Breast epithelium (tissue), 4 donors: ENCODE data around the gene RBP3. TPM values are rescaled to one million over a fixed set of nuclear protein-coding genes. Genes with fewer than 3 reads are reported as not detected.
A peak's percentile ranks its signal among the peaks of the same experiment; 100 is the strongest.

Experiments used
- DNase-seq, 2 donors: peaks; one replicate each; pipeline ENCODE4 v3.0.0-alpha.2; 2019; ENCODE audit warnings: low spot score in 2 of 2
- H3K27ac ChIP-seq, 2 donors: fragments of 200-600 bp; sonication (generic) in 1 of 2; one replicate each; pipeline ENCODE4 v1.5.1; 2016 to 2019; ENCODE audit warnings: mild to moderate bottlenecking in 1 of 2
- H3K27me3 ChIP-seq, 2 donors: fragments of 200-600 bp; sonication (generic) in 1 of 2; one replicate each; pipeline versions ENCODE4 v1.5.1 to v1.6.0; 2017 to 2019; ENCODE audit warnings: control low read depth in 1 of 2, mild to moderate bottlenecking in 1 of 2
- H3K36me3 ChIP-seq: fragments of 200-600 bp; one replicate; pipeline ENCODE4 v1.5.1; 2019
- H3K4me1 ChIP-seq, 2 donors: fragments of 200-600 bp; sonication (generic); one replicate each; pipeline ENCODE4 v1.5.1; 2016 to 2019; ENCODE audit warnings: control low read depth in 1 of 2
- H3K4me3 ChIP-seq, 3 donors: fragments of 200-600 bp; sonication (generic); 1 replicate in 2 of 3; 2 replicates in 1 of 3; pipeline ENCODE4 v1.5.1; 2016 to 2019; ENCODE audit warnings: mild to moderate bottlenecking in 3 of 3, moderate library complexity in 2 of 3
- H3K9me3 ChIP-seq, 2 donors: fragments of 200-600 bp; sonication (generic) in 1 of 2; one replicate each; pipeline ENCODE4 v1.5.1; 2016 to 2019; ENCODE audit warnings: control low read depth in 1 of 2
- CTCF ChIP-seq, 3 donors: fragments of 450-650 bp; IDR thresholded peaks; one replicate each; pipeline ENCODE4 v1.5.1; 2016 to 2017; ENCODE audit warnings: antibody characterized with exemption in 3 of 3, mild to moderate bottlenecking in 3 of 3, moderate library complexity in 3 of 3
- POLR2A ChIP-seq: fragments of 450-650 bp; IDR thresholded peaks from one replicate; pipeline ENCODE4 v1.6.1; 2016; ENCODE audit warnings: antibody characterized with exemption, mild to moderate bottlenecking, moderate library complexity
- POLR2AphosphoS5 ChIP-seq, 3 donors: sonication (generic); formaldehyde crosslinking; IDR thresholded peaks; one replicate each; pipeline ENCODE4 v1.6.1; 2017; ENCODE audit warnings: antibody characterized with exemption in 3 of 3
- intact Hi-C: fragments of 100-400 bp; cut with DNase I; formaldehyde crosslinking; loops from one replicate; pipeline ENCODE4 v1.15.1; 2023; ENCODE audit warnings: low total_unique reads
- total RNA-seq, 3 donors: library from RNA; depleted of rRNA; stranded (reverse); fragments of >200 nt; gene quantifications; one replicate each; pipeline ENCODE4 v1.1.0, GENCODE V29; 2016

The RBP3 gene
- total RNA-seq, 3 donors from 2014 or later = not detected

DNA sequence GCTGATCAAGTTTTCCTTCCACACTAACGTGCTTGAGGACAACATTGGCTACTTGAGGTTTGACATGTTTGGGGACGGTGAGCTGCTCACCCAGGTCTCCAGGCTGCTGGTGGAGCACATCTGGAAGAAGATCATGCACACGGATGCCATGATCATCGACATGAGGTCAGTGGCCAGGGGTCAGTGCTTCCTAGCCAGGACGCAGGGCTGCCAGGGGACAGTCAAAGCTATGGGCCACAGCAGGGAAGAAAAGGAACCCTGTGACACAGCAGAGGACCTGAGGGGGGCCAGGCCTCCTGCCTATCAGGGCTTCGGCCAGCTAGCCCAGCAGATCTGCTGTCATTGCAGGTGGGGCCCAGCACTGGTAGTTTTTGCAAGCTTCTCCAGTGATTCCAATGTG is 5.2 kb downstream of the RBP3 start:
- intact Hi-C loops = no loop called here
- H3K27ac ChIP-seq = no peak overlapping the region
- no peak for DNase-seq
- TF ChIP-seq CTCF (IDR thresholded peaks at IDR 0.05) = no peak
- TF ChIP-seq POLR2AphosphoS5 (IDR thresholded peaks at IDR 0.05) = no peak
- no peak for TF ChIP-seq POLR2A
- H3K9me3 ChIP-seq = no peaks in the 10 kb centered on the region
- H3K4me1 ChIP-seq = no peaks in the 10 kb centered on the region
- no peaks in the 10 kb centered on the region for H3K27me3 ChIP-seq
- H3K4me3 ChIP-seq = no peak overlapping the region
- H3K36me3 ChIP-seq = no peaks in the 10 kb centered on the region

DNA sequence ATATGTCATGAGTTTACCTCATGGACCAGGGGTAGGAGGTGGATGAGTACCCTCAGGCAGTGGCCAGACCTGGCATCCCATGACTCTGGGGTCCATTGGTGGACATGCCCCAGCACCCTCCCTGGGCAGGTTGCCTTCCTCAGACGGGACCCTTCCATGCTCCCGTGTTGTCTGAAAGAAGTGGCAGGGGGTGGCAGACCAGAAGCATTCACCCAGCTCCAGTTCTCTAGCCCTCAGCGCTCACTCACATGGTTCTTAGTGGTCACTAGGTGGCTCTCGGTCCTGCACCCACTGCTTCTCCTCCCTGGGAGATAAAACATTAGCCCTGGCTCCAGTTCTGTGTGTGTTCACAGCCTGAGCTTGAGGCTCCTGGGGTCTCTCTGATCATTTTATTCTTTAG is 6.0 kb downstream of the RBP3 start:
- H3K36me3 ChIP-seq = no peaks in the 10 kb centered on the region

DNA sequence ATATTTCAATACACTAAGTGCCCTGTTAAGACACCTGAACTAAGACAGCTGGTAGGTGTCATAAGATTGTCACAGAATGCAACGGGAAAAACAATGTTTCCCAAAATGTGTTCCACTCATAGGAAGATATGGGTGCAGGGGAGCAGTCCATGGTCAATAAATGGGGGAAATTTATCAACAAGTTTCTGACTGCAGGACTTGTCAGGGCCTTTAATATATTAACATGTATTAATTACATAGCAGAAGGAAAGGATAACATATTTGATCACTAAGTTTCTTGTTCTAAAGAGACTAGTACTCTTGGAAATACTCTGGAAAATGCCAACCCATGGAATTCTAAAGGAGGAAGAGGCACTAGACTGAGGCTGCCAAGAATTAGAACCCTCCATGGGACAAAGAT is 6.7 kb downstream of the RBP3 start:
- Histone ChIP-seq H3K4me1 (no peaks in the 10 kb centered on the region), H3K4me3 (no peak overlapping the region), H3K36me3 (no peaks in the 10 kb centered on the region), H3K27me3 (no peaks in the 10 kb centered on the region), H3K27ac (no peak overlapping the region), H3K9me3 (no peaks in the 10 kb centered on the region)
- no peak for DNase-seq
- intact Hi-C loops = no loop called here
- no peak for TF ChIP-seq POLR2A
- TF ChIP-seq POLR2AphosphoS5 (IDR thresholded peaks at IDR 0.05) = no peak
- no peak for TF ChIP-seq CTCF (IDR thresholded peaks at IDR 0.05)

More for the DNA sequence above, 6.0 kb downstream of the RBP3 start:
- H3K4me3 ChIP-seq = no peak overlapping the region
- no peaks in the 10 kb centered on the region for H3K4me1 ChIP-seq
- TF ChIP-seq POLR2A (no peak), POLR2AphosphoS5 (IDR thresholded peaks at IDR 0.05) (no peak), CTCF (IDR thresholded peaks at IDR 0.05) (no peak)
- no peaks in the 10 kb centered on the region for H3K27me3 ChIP-seq
- no peaks in the 10 kb centered on the region for H3K9me3 ChIP-seq
- intact Hi-C loops = no loop called here
- DNase-seq = no peak
- no peak overlapping the region for H3K27ac ChIP-seq

DNA sequence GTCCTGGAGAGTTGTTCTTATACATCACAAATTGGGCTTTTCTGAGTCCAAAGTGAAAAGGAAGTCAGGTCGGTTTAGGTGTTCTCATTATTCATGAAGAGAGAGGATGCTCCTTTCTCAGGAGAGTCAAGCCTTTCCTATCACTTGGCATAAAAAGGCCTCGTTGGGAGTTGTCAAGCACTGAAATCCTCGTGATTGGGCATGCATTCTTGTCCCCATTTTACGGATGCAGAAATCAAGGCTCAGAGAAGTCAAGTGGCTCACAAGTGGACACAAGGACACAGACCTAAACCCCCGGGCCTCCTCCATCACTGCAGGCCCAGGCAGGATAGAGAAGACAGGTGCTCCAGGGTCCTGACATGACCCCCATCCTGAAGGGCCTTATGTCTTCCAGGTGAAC is 8.5 kb downstream of the RBP3 start:
- no peak for DNase-seq
- no peaks in the 10 kb centered on the region for H3K9me3 ChIP-seq
- H3K36me3 ChIP-seq = no peaks in the 10 kb centered on the region
- H3K27ac ChIP-seq = no peak overlapping the region
- TF ChIP-seq POLR2A (no peak), CTCF (IDR thresholded peaks at IDR 0.05) (no peak), POLR2AphosphoS5 (IDR thresholded peaks at IDR 0.05) (no peak)
- H3K4me1 ChIP-seq = no peaks in the 10 kb centered on the region
- no peak overlapping the region for H3K4me3 ChIP-seq
- no peaks in the 10 kb centered on the region for H3K27me3 ChIP-seq
- intact Hi-C loops = no loop called here

- Histone ChIP-seq H3K27ac (no peak overlapping the region), H3K36me3 (no peaks in the 10 kb centered on the region), H3K4me1 (no peaks in the 10 kb centered on the region), H3K9me3 (no peaks in the 10 kb centered on the region), H3K4me3 (no peak overlapping the region), H3K27me3 (no peaks in the 10 kb centered on the region)
- no peak for DNase-seq
- intact Hi-C loops = no loop called here
- TF ChIP-seq POLR2AphosphoS5 (IDR thresholded peaks at IDR 0.05) (no peak), POLR2A (no peak)
Observed at GRCh38 chr10:47357131-47357582, 9.0 kb downstream of the RBP3 start.

DNA sequence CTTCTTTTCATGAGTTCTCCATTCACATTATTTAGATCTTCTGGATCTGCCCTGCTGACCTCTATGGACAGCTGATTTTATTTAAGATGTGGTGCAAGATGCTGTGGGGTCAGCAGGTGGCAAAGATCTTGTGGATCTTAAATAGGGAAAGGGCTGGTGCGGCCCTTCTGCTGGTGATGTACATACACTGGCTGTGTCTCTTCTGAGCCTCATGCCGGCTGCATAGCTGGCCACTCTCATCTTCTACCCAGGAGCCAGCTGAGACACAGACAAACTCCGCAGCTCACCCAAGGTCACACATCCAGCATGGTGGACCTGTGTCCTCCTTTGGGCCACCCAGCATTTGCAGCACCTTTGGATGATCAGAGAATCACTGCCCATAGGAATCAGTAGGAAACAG is 9.7 kb downstream of the RBP3 start:
- intact Hi-C loops = no loop called here
- no peaks in the 10 kb centered on the region for H3K27me3 ChIP-seq
- DNase-seq = peak in 1 of 2 donors; percentile 0

More for the DNA sequence above, 9.7 kb downstream of the RBP3 start:
- Histone ChIP-seq H3K9me3 (no peaks in the 10 kb centered on the region), H3K27ac (no peak overlapping the region), H3K4me1 (no peaks in the 10 kb centered on the region), H3K36me3 (no peaks in the 10 kb centered on the region), H3K4me3 (no peak overlapping the region)
- TF ChIP-seq POLR2A = no peak
- TF ChIP-seq CTCF (IDR thresholded peaks at IDR 0.05) = no peak
- no peak for TF ChIP-seq POLR2AphosphoS5 (IDR thresholded peaks at IDR 0.05)
